ENCODE data around the gene COBL. TPM values are rescaled to one million over a fixed set of nuclear protein-coding genes. Genes with fewer than 3 reads are reported as not detected.

Gene COBL
- total RNA-seq, 2 donors from 2014 or later, result 27.5 to 28.3 TPM

- Histone ChIP-seq H3K27me3 (ENCODE audit: control insufficient read depth, insufficient read depth, low read length, poor library complexity, severe bottlenecking) (no peaks in the 10 kb centered on the region), H3K27ac (ENCODE audit: low read depth, low read length) (no peak overlapping the region), H3K4me1 (ENCODE audit: control insufficient read depth, insufficient read depth, low read length) (no peaks in the 10 kb centered on the region), H3K4me3 (ENCODE audit: low read length) (no peak overlapping the region), H3K36me3 (ENCODE audit: control insufficient read depth, insufficient read depth, low read length) (no peaks in the 10 kb centered on the region), H3K9me3 (ENCODE audit: control insufficient read depth, low read length) (no peaks in the 10 kb centered on the region), H3K9ac (ENCODE audit: extremely low read depth, low read length, poor library complexity, severe bottlenecking) (no peak overlapping the region)
- H3K9me3 Mint-ChIP-seq, result no peaks in the 10 kb centered on the region
- TF ChIP-seq CTCF (conservative IDR thresholded peaks at IDR 0.05), result peak; percentile 33
- H3K4me1 Mint-ChIP-seq, result peaks cover 4% of the 10 kb centered on the region
- no peak overlapping the region for H3K27ac Mint-ChIP-seq
- no peaks in the 10 kb centered on the region for H3K27me3 Mint-ChIP-seq (ENCODE audit: insufficient read depth)
- no peaks in the 10 kb centered on the region for H3K36me3 Mint-ChIP-seq (ENCODE audit: low read depth)
- WGBS, 2 experiments (ENCODE audit: insufficient coverage in 1 of 2, insufficient read length in 1 of 2), result 90 to 100% methylated on average over 1 to 2 of the region's 3 CpGs
- H3K4me3 Mint-ChIP-seq, result no peak overlapping the region
- peak; percentile 25 for DNase-seq
Measured at GRCh38 chr7:51253157-51253556, 63.5 kb downstream of the COBL start.

GRCh38 chr7:51251290-51251689, 65.3 kb downstream of the COBL start:
- H3K9me3 ChIP-seq (ENCODE audit: control insufficient read depth, low read length), result no peaks in the 10 kb centered on the region
- H3K9me3 Mint-ChIP-seq, result no peaks in the 10 kb centered on the region
- no peaks in the 10 kb centered on the region for H3K27me3 ChIP-seq (ENCODE audit: control insufficient read depth, insufficient read depth, low read length, poor library complexity, severe bottlenecking)

GRCh38 chr7:51250512-51250911, 66.1 kb downstream of the COBL start:
- 86% methylated on average over 1 of the region's 2 CpGs; no CpG with 5 or more reads in 1 of the 2 experiments for WGBS, 2 experiments (ENCODE audit: insufficient coverage in 1 of 2, insufficient read length in 1 of 2)
- no peaks in the 10 kb centered on the region for H3K9me3 ChIP-seq (ENCODE audit: control insufficient read depth, low read length)
- no peaks in the 10 kb centered on the region for H3K27me3 Mint-ChIP-seq (ENCODE audit: insufficient read depth)
- no peaks in the 10 kb centered on the region for H3K27me3 ChIP-seq (ENCODE audit: control insufficient read depth, insufficient read depth, low read length, poor library complexity, severe bottlenecking)
- H3K4me3 ChIP-seq (ENCODE audit: low read length), result no peak overlapping the region
- H3K36me3 ChIP-seq (ENCODE audit: control insufficient read depth, insufficient read depth, low read length), result no peaks in the 10 kb centered on the region
- H3K4me3 Mint-ChIP-seq, result no peak overlapping the region
- no peak overlapping the region for H3K27ac Mint-ChIP-seq
- no peak overlapping the region for H3K27ac ChIP-seq (ENCODE audit: low read depth, low read length)
- H3K9ac ChIP-seq (ENCODE audit: extremely low read depth, low read length, poor library complexity, severe bottlenecking), result no peak overlapping the region
- DNase-seq, result peak; percentile 17
- no peaks in the 10 kb centered on the region for H3K4me1 ChIP-seq (ENCODE audit: control insufficient read depth, insufficient read depth, low read length)
- H3K9me3 Mint-ChIP-seq, result no peaks in the 10 kb centered on the region
- no peaks in the 10 kb centered on the region for H3K4me1 Mint-ChIP-seq
- H3K36me3 Mint-ChIP-seq (ENCODE audit: low read depth), result no peaks in the 10 kb centered on the region
- TF ChIP-seq CTCF (conservative IDR thresholded peaks at IDR 0.05), result no peak

More at GRCh38 chr7:51251290-51251689, 65.3 kb downstream of the COBL start:
- Mint-ChIP-seq H3K27me3 (ENCODE audit: insufficient read depth) (no peaks in the 10 kb centered on the region), H3K4me3 (no peak overlapping the region), H3K27ac (no peak overlapping the region), H3K4me1 (peaks cover 2% of the 10 kb centered on the region), H3K36me3 (ENCODE audit: low read depth) (no peaks in the 10 kb centered on the region)
- no peak for TF ChIP-seq CTCF (conservative IDR thresholded peaks at IDR 0.05)
- H3K27ac ChIP-seq (ENCODE audit: low read depth, low read length), result no peak overlapping the region
- WGBS, 2 experiments (ENCODE audit: insufficient coverage in 1 of 2, insufficient read length in 1 of 2), result 91 to 93% methylated on average over 2 to 4 of the region's 4 CpGs
- H3K9ac ChIP-seq (ENCODE audit: extremely low read depth, low read length, poor library complexity, severe bottlenecking), result no peak overlapping the region
- peak; percentile 26 for DNase-seq
- no peak overlapping the region for H3K4me3 ChIP-seq (ENCODE audit: low read length)
- H3K36me3 ChIP-seq (ENCODE audit: control insufficient read depth, insufficient read depth, low read length), result no peaks in the 10 kb centered on the region
- no peaks in the 10 kb centered on the region for H3K4me1 ChIP-seq (ENCODE audit: control insufficient read depth, insufficient read depth, low read length)
